HepG2 (cell line): ENCODE data around the gene SCRT2. TPM values are rescaled to one million over a fixed set of nuclear protein-coding genes. Genes with fewer than 3 reads are reported as not detected.

Source experiments
- ATAC-seq: fragments of 200-7000 bp; cut with Tn5 transposase; 3 replicates; pipeline ENCODE4 v1.9.1; 2020; ENCODE audit warnings: mild to moderate bottlenecking, moderate library complexity
- BruUV-seq: library from RNA; stranded (reverse); fragments of 400-500 nt; replicated peaks from 2 replicates; lab custom pipeline; 2021; lab: Mats Ljungman, UMichigan
- CTCF ChIA-PET: fragments of 300-600 bp; formaldehyde crosslinking; extraction: SDS; loops from one replicate; lab custom pipeline; 2021; ENCODE audit warnings: low total read pairs, inconsistent platforms, low intra/inter-chr PET ratio; lab: Yijun Ruan, JAX
- POLR2A ChIA-PET: fragments of 350-600 bp; sonication (Branson Sonifier 250); formaldehyde crosslinking; loops from one replicate; lab custom pipeline; 2020; ENCODE audit warnings: antibody characterized with exemption, inconsistent platforms; lab: Yijun Ruan, JAX
- DNase-seq: peaks from one replicate; pipeline ENCODE4 v3.0.0-alpha.2; 2015; ENCODE audit warnings: low spot score
- FAIRE-seq: peaks from 3 replicates; lab custom pipeline; 2011; peaks lifted over from hg19 to GRCh38; lab: Jason Lieb, UNC
- H2AFZ ChIP-seq: one replicate; pipeline ENCODE4 v1.6.1; 2011; ENCODE audit warnings: low read length, inconsistent platforms
- H3K27ac ChIP-seq: fragments of 300-600 bp; 3 replicates; pipeline ENCODE4 v1.8.0; 2011; ENCODE audit warnings: mixed run types, mild to moderate bottlenecking, mixed read lengths, low read length, inconsistent platforms; ENCODE audit not compliant: insufficient read depth; ENCODE audit errors: extremely low read length
- H3K27me3 ChIP-seq, 2 experiments: fragments of 200-600 bp in 1 of 2; 2 replicates in 1 of 2; 3 replicates in 1 of 2; pipeline versions ENCODE4 v1.6.0 to v1.8.0; 2011; ENCODE audit warnings: low read length in 2 of 2, mild to moderate bottlenecking in 2 of 2, moderate library complexity in 2 of 2, inconsistent platforms in 1 of 2; ENCODE audit not compliant: insufficient read depth in 2 of 2, control insufficient read depth in 1 of 2
- H3K36me3 ChIP-seq, 2 experiments: fragments of 200-600 bp in 1 of 2; replicated peaks in 1 of 2; 2 replicates in 1 of 2; 3 replicates in 1 of 2; pipeline versions ENCODE4 v1.5.1 to v1.8.0; 2011; ENCODE audit warnings: low read length in 2 of 2, inconsistent platforms in 1 of 2; ENCODE audit not compliant: insufficient read depth in 2 of 2, control insufficient read depth in 1 of 2
- H3K4me1 ChIP-seq: 2 replicates; pipeline ENCODE4 v1.5.1; 2012; ENCODE audit warnings: low read length, inconsistent platforms; ENCODE audit not compliant: insufficient read depth
- H3K4me2 ChIP-seq: 2 replicates; pipeline ENCODE4 v1.6.0; 2011; ENCODE audit warnings: low read depth, low read length, inconsistent platforms
- H3K4me3 ChIP-seq, 3 experiments: fragments of 200-600 bp in 1 of 3; sonication (generic), shearing (Covaris generic) in 1 of 3; replicated peaks in 1 of 3; 2 replicates each; pipeline ENCODE4 v1.5.1; 2011 to 2016; ENCODE audit warnings: low read length in 3 of 3, inconsistent platforms in 2 of 3, low read depth in 2 of 3, mild to moderate bottlenecking in 2 of 3, control low read depth in 1 of 3, mixed read lengths in 1 of 3; ENCODE audit not compliant: insufficient read depth in 1 of 3
- H3K79me2 ChIP-seq: one replicate; pipeline ENCODE4 v1.6.1; 2011; ENCODE audit warnings: low read length, inconsistent platforms; ENCODE audit not compliant: insufficient read depth
- H3K9ac ChIP-seq: 2 replicates; pipeline ENCODE4 v1.6.0; 2011; ENCODE audit warnings: mild to moderate bottlenecking, low read depth, low read length, inconsistent platforms; ENCODE audit not compliant: insufficient read depth
- H3K9me3 ChIP-seq: 2 replicates; pipeline ENCODE4 v1.5.1; 2012; ENCODE audit warnings: mild to moderate bottlenecking, low read length
- H4K20me1 ChIP-seq: 2 replicates; pipeline ENCODE4 v1.6.0; 2011; ENCODE audit warnings: inconsistent platforms, mild to moderate bottlenecking, low read length, moderate library complexity; ENCODE audit not compliant: insufficient read depth
- FOSL1 ChIP-seq: sonication (generic); formaldehyde crosslinking; IDR thresholded peaks from 2 replicates; pipeline ENCODE4 v1.9.0; 2021; ENCODE audit warnings: missing genetic modification reagents, borderline replicate concordance
- FOXP1 ChIP-seq, 2 experiments: fragments of 450-650 bp in 1 of 2; IDR thresholded peaks; 2 replicates each; pipeline ENCODE4 v1.6.1; 2017 to 2018; ENCODE audit warnings: antibody characterized with exemption in 1 of 2
- HNRNPL ChIP-seq: fragments of 200-400 bp; formaldehyde crosslinking; IDR thresholded peaks from 2 replicates; pipeline ENCODE4 v1.6.1; 2017; ENCODE audit warnings: mild to moderate bottlenecking, low read depth, low read length
- KIAA2018 ChIP-seq: sonication (generic); formaldehyde crosslinking; IDR thresholded peaks from 2 replicates; pipeline ENCODE4 v1.5.0; 2020; ENCODE audit warnings: mild to moderate bottlenecking, missing genetic modification reagents, borderline replicate concordance
- PRPF4 ChIP-seq: fragments of 200-400 bp; formaldehyde crosslinking; IDR thresholded peaks from 2 replicates; pipeline ENCODE4 v1.6.1; 2016; ENCODE audit warnings: low read length, low read depth; ENCODE audit not compliant: poor library complexity, severe bottlenecking
- ZNF614 ChIP-seq: IDR thresholded peaks from 2 replicates; pipeline ENCODE4 v1.6.1; 2018; ENCODE audit warnings: missing biosample characterization, missing genetic modification reagents, inconsistent platforms, borderline replicate concordance
- ZNF768 ChIP-seq: sonication (generic); formaldehyde crosslinking; IDR thresholded peaks from 2 replicates; pipeline ENCODE4 v1.4.0; 2020; ENCODE audit warnings: missing genetic modification reagents
- WGBS: methylation state at CpG from one replicate; pipeline ENCODE4 v1.1.6; 2017; ENCODE audit warnings: low lambda C conversion rate; 5-methylcytosine and 5-hydroxymethylcytosine counted together
- in situ Hi-C: cut with HindIII; loops from 2 replicates; pipeline ENCODE4 v1.10.0; 2017; ENCODE audit warnings: low pct_unique_long_range_greater_than_20kb; ENCODE audit not compliant: extremely low pct_ligation_motif_present
- intact Hi-C: fragments of 100-400 bp; cut with micrococcal nuclease; formaldehyde crosslinking; loops from one replicate; pipeline ENCODE4 v1.10.0; 2022; ENCODE audit not compliant: unreplicated experiment
- polyA plus RNA-seq, 8 experiments: library from polyadenylated mRNA; depleted of rRNA in 3 of 8; stranded (reverse) in 7 of 8; unstranded in 1 of 8; fragments of >200 nt; fragmentation: Illumina TruSeq in 4 of 8; extraction: Trizol in 4 of 8; gene quantifications; 2 replicates each; pipeline versions ENCODE4 v1.2.1 to v1.2.3, GENCODE V29; 2011 to 2016; ENCODE audit warnings: low read depth in 4 of 8, missing spikeins in 1 of 8, mixed read lengths in 1 of 8; ENCODE audit not compliant: insufficient read depth in 1 of 8
- total RNA-seq, 5 experiments: library from RNA; depleted of rRNA; stranded (reverse); fragments of >200 nt; fragmentation: Illumina TruSeq; extraction: Trizol; gene quantifications; 2 replicates each; pipeline ENCODE4 v1.2.3, GENCODE V29; 2016; ENCODE audit warnings: low read depth in 1 of 5

The SCRT2 gene
- total and polyA plus RNA-seq, 2 of the 13 experiments (the other 11 are each of a cell fraction or from before 2014, with no cell fraction given): not detected

GRCh38 chr20:709423-709822, 33.8 kb upstream of the SCRT2 start (continued):
- TF ChIP-seq KIAA2018 (CRISPR knock-in tag) (no peak), HNRNPL (no peak), ZNF768 (CRISPR knock-in tag) (peak; percentile 81), FOXP1 (IDR thresholded peaks at IDR 0.05) (no peak), FOXP1 (CRISPR knock-in tag; IDR thresholded peaks at IDR 0.05) (no peak), FOSL1 (no peak)

- WGBS: 5% methylated on average over 2 of the region's 2 CpGs
- Histone ChIP-seq H3K9ac (no peak overlapping the region), H3K27ac (no peak overlapping the region), H3K9me3 (peaks cover 8% of the 10 kb centered on the region), H3K4me3 (no peak overlapping the region), H3K27me3 (peaks cover 2 to 16% of the 10 kb centered on the region in 2 experiments; a peak in 1 of 5 replicates), H3K4me2 (no peak overlapping the region), H4K20me1 (no peaks in the 10 kb centered on the region), H3K4me1 (no peaks in the 10 kb centered on the region), H3K36me3 (no peaks in the 10 kb centered on the region), H2AFZ (no peak overlapping the region), H3K79me2 (no peaks in the 10 kb centered on the region)
- ATAC-seq (no peak), DNase-seq (no peak), FAIRE-seq (no peak)
- ChIA-PET POLR2A (no interaction called here), CTCF (no interaction called here)
- TF ChIP-seq PRPF4 (no peak), ZNF614 (CRISPR knock-in tag) (peak; percentile 100)
- BruUV-seq: no TSS peak
- intact Hi-C loops (no loop called here), in situ Hi-C loops (no loop called here)
These were observed 33.4 kb upstream of the SCRT2 start for GRCh38 chr20:708956-709355.
